ENCODE data around the gene SLC10A3.
A peak's percentile ranks its signal among the peaks of the same experiment; 100 is the strongest.

DNA sequence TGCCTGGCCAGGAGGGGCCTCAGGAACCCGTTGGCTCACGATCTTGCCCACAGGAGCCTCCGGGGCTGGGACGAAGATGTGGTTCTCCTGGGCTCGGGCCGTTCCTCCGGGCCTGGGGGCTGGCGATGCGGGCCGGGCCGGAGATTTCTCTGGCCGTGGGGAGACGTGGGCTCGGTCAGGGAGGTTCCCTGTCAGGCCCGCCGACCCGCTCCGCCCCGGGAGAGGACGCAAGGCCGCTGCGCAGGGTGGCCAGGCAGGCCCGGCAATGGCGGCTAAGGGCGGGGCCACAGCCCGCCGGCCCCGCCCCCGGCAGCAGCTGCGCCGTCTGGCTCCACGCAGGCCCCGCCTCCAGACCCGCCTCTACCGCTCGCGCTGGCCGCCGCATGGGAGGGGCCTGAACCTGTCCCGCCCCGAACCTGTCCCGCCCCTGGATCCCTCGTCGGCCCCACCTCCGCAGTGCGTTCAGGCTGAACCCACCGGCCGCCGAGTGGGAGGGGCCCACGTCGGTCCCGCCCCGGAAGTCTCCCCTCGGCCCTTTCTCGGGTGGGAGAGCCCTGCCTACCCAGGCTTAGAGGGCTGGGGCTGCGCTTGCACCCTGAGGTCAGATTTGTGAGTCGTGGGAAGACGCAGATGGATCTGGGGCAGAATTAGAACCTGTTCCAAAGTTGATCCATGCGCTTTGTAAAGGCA lies 25.7 kb upstream of the SLC10A3 start, which contains the start of gene FAM3A:
- peak; percentile 89 for TF ChIP-seq POLR2AphosphoS5 (IDR thresholded peaks at IDR 0.05; ENCODE audit: borderline replicate concordance, low read depth, low read length)
- no peak for TF ChIP-seq EZH2 (IDR thresholded peaks at IDR 0.05)
- TF ChIP-seq FOXP2 (optimal IDR thresholded peaks at IDR 0.05; ENCODE audit: control extremely low read depth, extremely low read length, insufficient read depth): no peak

Measured in SK-N-MC (cell line).